ENCODE measurements around the gene MCF2L2.
"Not testable (repeated sequence)": the region's sequence is repeated elsewhere in the genome, so short reads cannot be mapped to it uniquely, and the experiment has no call there.

The MCF2L2 gene

GRCh38 chr3:183428447-183429211, at the start of gene MCF2L2:
MCF2L2 (minus strand) TSS chr3:183428619; CDS start chr3:183427977, 642 bp downstream.
- DNase-seq, result peak; percentile 85

DNA sequence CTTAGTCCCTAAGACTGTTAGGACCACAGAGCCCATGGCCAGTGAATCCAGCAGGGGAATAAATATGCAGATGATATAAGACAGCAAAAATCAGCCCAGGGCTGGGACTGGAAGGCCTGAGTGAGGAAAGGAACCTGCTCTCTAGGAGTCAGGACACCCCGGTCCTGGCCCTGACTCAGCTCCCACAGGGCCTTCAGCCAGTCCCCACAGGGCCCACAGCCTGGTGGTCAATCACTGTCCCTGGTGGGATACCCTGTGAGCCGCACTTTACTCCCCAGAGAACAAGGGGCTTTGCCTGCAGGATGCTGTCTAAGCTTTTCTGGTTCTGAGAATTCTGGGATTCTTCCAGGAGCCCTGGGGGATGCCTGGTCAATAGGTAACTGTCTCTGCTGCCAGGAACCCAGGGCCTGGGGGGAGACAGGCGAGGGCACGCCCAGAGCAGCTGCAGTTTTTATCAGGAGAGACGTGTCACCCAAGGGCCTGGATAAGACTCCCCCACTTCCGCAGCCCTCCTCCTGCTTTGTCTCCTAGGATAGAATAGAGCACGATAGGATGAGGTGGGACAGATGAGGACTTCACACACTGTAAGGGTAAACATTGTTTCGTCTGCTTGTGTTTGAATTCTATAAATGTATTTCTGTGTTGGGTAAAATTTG, 49.5 kb upstream of the MCF2L2 start:
- peak; percentile 94 for DNase-seq

- DNase-seq, result not testable (repeated sequence)
These were observed 47.3 kb upstream of the MCF2L2 start for GRCh38 chr3:183475764-183476162.

DNA sequence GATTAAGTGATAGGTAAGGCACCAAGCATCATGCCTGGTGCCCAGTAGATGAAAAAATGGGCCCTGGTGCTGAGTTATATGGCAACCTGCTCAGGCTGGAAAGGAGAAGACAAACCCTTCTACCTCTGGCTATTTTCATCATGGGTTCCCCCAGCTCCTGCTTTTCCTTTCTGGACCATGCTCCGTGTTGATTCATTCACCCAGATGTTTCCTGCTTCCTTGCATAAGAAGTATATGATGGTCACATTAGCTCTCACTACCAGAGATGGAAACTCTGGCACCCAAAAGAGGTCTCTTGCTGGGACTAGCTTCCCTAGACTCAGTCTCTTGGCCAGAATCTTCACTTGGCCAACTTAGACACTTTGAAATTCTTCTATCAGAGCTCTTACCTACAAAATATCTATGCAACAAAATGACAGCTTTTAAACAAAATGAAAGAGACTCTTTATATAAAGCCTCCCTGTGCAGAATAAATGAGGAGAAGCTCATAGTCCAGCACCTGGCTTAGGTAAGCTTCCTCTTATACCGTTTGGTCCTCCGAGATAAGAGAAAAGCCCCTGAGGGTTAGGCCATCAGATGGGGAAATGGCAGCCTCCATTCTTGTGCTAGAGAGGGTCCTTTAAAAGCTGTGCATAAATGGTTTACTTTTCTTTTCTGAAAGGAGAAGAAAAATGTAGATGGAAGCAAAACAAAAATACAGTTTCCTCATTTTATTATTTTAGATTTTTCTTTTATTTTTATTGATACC, 46.8 kb upstream of the MCF2L2 start:
- DNase-seq, result no peak

- no peak for DNase-seq
These were observed 45.5 kb upstream of the MCF2L2 start for GRCh38 chr3:183473969-183474368.

- DNase-seq, result no peak
These were observed 43.7 kb upstream of the MCF2L2 start for GRCh38 chr3:183472155-183472554.

DNA sequence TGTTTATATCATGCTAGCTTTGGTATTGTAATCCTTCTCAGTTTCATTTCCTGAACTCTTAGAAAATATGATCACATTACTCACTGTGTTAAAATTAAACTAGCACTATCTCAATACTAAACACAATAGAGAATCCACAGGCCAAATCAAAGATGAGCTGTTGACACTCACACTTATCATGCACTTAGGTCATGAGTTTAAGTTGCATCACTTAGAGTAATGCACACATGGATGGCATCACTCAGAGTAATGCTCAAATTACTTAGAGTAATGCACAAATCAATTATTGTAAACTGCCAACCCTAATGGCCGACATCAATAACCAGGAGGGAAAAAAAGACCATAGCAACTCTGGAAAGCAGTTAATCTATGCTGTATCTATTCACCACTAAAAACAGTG, 40.0 kb upstream of the MCF2L2 start:
- no peak for DNase-seq

GRCh38 chr3:183466575-183466974, 38.2 kb upstream of the MCF2L2 start:
- no peak for DNase-seq

GRCh38 chr3:183465710-183466109, 37.3 kb upstream of the MCF2L2 start:
- DNase-seq, result not testable (repeated sequence)

- DNase-seq, result no peak
These were observed 36.1 kb upstream of the MCF2L2 start for GRCh38 chr3:183464480-183464879.

DNA sequence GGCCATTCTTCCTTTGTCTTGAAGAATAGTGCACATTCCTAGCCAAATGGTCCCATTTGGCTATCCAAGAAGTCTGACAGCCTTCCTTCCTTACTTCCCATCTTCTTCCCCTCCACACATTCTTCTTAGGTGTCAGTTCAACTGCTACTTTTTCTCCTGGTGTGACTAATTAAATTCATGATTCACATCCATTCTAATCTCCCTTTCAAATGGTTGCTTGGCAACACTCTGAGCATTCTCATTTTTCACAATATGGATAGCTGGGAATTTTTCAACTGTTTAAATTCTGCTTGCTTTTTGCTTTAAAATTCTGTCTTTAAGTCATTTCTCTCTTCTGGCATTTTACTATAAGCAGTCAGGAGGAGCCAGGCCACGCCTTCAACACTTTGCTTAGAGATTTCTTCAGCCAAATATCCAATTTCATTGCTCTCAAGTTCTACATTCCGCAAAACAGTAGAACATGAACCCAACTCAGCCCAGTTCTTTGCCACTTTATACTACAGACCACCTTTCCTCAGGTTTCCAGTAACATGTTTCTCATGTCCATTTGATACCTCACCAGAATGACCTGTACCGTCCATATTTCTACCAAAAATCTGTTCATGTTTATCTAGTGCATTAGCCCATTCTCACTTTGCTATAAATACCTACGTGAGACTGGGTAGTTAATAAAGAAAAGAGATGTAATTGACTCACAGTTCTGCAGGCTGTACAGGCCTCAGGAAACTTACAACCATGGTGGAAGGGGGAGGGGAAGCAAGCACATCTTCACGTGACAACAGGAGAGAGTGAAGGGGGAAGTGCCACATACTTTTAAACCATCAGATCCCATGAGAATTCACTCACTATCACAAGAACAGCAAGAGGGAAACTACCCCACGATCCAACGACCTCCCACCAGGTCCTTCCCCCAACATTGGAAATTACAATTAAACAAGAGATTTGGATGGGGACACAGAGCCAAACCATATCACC, 31.9 kb upstream of the MCF2L2 start:
- DNase-seq, result no peak

DNA sequence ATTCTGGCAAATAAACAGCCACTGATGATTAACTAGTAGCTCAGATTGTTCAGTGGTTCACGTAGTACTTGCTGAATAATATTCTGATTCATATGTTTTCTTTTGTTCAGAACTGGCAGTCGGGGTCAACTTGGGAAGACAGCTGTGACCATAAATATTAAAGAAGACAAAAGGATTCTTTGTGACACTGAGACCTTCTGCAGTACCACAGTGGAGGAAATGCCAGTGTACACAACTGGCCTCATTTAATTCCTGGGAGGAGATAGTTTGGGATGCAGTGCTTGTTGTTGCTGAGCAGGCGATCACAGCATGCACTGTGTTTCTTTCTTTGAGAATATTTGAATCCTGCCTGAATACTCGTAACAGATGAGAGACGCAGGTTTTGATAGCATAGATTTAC, 26.7 kb upstream of the MCF2L2 start:
- DNase-seq, result no peak

GRCh38 chr3:183454064-183454463, 25.6 kb upstream of the MCF2L2 start:
- DNase-seq, result no peak

GRCh38 chr3:183449791-183450190, 21.4 kb upstream of the MCF2L2 start:
- no peak for DNase-seq

- no peak for DNase-seq
These were observed 21.0 kb upstream of the MCF2L2 start for GRCh38 chr3:183449391-183449790.

GRCh38 chr3:183448369-183449128, 20.1 kb upstream of the MCF2L2 start:
- no peak for DNase-seq

GRCh38 chr3:183447206-183448001, 19.0 kb upstream of the MCF2L2 start:
- DNase-seq, result peak; percentile 99

DNA sequence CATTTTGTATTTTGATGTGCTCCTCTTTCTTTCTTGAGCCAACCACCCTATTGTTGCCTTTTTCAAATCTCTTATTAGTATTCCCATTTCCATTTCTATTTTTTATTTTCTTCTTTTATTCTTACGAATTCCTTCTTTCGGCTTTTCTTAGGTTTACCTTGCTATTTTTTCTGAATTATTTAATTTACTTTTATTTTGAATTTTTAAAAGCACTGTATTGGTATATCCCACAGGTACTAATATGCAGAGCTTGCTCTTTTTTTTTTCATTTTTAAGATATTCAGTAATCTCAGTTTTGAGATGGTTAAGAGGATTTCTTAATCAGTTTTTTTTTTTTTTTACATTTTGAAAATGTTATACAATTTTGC, 18.4 kb upstream of the MCF2L2 start:
- DNase-seq, result no peak

DNA sequence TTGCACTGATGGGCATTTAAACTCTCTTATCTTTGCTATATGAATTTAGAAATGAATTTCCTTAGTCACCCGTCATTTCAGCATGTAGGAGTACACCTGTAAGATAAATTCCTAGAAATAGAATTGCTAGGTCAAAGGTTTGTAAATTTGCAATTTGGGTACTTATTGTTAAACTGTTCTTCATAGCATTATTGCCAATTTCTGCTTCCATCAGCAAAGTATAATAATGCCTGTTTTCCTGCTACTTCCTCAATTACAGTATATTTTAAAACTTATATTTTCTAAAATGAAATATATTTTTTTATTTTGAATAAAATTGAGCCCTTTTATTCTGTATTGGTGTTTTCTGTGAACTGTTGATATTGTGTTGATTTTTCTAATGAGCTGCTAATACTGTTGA, 16.3 kb upstream of the MCF2L2 start:
- no peak for DNase-seq

- no peak for DNase-seq
These were observed 15.3 kb upstream of the MCF2L2 start for GRCh38 chr3:183443395-183444385.

Measured in NCI-H1105 (cell line).